NCI-H510A (cell line): ENCODE data around the gene SULF2.

Experiments used
- DNase-seq: peaks from one replicate; lab custom pipeline; 2025; lab: John Stamatoyannopoulos, UW

SULF2 gene

GRCh38 chr20:47711046-47711752 is 74.1 kb downstream of the SULF2 start:
- DNase-seq: no peak

- DNase-seq: no peak
Observed at GRCh38 chr20:47710665-47711045, 74.6 kb downstream of the SULF2 start.

- no peak for DNase-seq
Observed at GRCh38 chr20:47708953-47709833, 76.1 kb downstream of the SULF2 start.

GRCh38 chr20:47708140-47708807 is 77.0 kb downstream of the SULF2 start:
- DNase-seq: no peak

DNA sequence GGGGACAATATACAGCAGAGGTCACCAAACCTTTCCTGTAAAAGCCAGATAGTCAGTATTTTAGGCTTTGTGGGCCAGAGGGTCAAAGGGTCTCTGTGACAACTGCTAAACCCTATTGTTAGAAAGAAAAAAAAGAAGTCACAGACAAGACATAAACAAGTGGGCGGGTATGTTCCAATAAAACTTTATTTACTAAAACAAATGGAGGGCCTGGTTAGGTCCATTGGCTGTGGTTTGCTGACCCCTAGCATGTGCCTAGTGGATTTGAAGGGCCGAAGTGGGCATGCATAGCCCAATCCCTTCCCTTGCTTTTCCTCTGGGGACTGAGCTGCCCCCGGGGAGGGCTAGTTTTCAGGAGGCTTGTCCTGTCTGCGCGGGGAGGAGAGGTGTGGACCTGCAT is 78.9 kb downstream of the SULF2 start:
- no peak for DNase-seq

DNA sequence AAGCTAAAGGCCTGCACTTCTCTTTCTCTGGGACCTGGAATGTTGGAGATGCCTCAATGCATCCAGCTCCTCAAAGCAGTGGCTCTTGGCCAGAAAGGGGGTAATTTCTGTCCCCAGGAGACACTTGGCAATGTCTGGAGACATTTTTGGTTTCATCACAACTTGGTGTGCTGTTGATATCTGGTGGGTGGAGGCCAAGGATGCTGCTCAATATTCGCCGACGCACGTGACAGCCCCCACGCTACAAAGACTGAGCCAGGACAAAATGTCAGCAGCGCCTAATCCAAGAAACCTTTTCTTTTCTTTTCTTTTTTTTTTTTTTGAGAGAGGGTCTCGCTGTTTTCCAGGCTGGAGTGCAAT is 79.8 kb downstream of the SULF2 start:
- no peak for DNase-seq

- DNase-seq: no peak
Observed at GRCh38 chr20:47704746-47705496, 80.4 kb downstream of the SULF2 start.

- DNase-seq: no peak
Observed at GRCh38 chr20:47703748-47704147, 81.5 kb downstream of the SULF2 start.

- DNase-seq: no peak
Observed at GRCh38 chr20:47701612-47702011, 83.7 kb downstream of the SULF2 start.

DNA sequence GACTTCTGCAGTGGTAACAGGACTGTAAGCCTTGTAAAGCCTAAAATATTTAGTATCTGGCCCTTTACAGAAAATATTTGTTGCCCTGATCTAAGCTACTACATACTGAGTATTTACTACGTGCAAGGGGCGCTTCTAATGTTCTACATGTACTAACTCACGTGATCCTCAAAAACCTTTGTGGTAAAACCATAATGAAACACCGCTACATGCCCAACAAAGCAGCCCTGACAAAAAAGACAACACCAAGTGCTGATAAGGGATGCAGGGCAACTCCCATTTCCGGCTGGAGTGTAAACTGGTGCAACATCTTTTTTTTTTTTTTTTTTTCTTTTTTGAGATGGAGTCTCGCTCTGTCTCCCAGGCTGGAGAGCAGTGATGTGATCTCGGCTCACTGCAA is 85.0 kb downstream of the SULF2 start:
- no peak for DNase-seq

GRCh38 chr20:47699818-47700217 is 85.5 kb downstream of the SULF2 start:
- no peak for DNase-seq

GRCh38 chr20:47698142-47698541 is 87.1 kb downstream of the SULF2 start:
- no peak for DNase-seq

DNA sequence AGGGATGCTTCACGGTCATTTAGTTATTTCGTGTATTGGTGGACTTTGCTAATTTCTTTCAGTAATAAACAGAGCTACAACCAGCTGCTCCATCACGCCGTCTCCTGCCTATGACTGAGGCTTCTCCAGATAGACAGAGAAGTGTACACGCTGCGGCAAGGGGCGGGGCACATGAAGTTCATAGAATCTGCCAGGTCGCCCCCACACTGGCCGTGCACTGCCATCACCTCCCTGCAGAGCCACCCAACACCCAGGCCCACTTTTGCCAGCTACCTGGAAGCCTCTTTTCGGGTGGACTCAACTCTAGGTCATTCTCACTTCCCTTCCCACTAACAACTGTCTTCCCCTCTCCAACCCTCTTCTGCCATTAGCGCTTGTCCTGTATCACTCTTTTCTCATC is 88.4 kb downstream of the SULF2 start:
- no peak for DNase-seq

- no peak for DNase-seq
Observed at GRCh38 chr20:47694021-47694818, 91.1 kb downstream of the SULF2 start.

DNA sequence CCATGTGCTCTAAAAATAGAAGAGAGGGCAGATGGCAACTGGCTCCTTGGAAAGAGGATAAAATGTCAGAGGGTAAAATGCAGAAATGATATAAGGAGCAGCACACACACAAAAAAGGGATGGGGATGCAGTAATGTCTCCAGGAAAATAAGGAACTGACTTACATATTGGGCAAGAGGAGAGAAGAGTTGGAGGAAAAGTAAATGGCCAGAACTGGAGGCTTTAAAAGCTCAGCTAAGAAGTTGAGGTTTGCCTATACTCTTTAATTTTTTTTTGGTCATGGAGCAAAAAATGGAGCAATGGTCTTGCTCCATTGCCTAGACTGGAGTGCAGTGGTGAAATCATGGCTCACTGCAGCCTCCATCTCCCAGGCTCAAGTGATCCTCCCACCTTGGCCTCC is 93.7 kb downstream of the SULF2 start:
- no peak for DNase-seq

- DNase-seq: no peak
Observed at GRCh38 chr20:47689731-47690130, 95.5 kb downstream of the SULF2 start.

GRCh38 chr20:47688385-47689381 is 96.6 kb downstream of the SULF2 start:
- no peak for DNase-seq

DNA sequence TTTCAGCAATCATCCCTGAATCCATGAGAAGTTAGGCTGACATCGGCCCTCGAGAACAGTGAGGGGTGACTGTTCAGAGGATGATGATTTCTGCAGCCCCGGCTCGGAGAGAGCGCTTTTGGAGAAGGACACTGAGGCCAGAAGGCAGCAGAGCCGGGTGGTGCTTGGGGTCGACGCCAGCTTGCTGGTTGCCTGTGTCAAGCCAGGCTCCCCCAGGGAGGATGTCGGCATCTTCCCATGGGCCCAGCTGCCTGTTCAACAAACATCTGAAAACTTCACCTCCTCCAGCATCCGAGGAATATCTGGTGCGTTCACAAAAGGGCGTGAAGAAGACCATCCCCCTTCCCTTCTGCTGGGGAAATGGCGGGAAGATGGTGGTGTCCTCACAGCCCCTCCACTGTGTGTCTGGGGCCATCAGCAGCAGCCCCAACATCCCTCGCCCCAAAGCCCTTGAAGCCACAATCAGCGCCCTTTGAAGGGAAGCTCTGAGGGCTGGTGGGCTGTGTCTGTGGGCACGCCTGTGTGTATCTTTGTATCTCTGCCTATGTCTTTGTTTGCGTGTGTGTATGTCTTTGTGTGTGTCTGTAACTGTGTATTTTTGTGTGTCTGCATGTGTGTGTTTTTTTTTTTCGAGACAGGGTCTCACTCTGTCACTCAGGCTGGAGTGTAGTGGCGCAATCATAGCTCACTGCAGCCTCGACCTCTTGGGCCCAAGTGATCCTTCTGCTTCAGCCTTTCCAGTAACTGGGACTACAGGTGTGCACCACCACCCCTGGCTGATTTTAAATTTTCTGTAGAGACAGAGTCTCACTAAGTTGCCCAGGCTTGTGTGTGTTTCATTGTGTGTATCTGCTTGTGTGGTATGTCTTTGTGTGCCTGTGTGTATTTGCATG is 97.9 kb downstream of the SULF2 start:
- no peak for DNase-seq

DNA sequence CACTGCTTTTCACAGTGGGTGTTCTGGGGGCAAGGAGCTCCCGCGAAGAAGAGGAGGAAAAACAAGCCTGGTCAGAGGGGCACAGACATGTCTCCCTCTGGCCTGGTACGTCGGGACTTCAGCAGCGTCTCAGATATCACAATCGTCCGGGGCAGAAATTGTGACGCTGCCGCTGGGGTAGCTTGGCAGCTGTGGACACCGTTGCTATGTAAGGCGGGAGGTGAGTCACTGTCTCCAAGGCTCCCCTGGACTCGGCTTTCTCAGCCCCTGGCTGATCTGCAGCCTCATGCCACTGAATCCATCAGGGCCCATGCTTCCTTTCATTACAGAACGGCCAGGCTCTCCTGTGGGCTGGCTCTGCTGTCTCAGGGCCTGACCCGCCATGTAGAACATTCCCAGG is 98.7 kb downstream of the SULF2 start:
- no peak for DNase-seq
